Body of pancreas (tissue), 4 donors: Measurements from ENCODE around the gene CCSER2.

Experiments
- CTCF ChIP-seq, 7 experiments: fragments of 450-650 bp in 4 of 7; fragments of 200-600 bp in 3 of 7; sonication (generic) in 3 of 7; IDR thresholded peaks; one replicate each; pipeline ENCODE4 v1.5.1; 2016 to 2019; ENCODE audit warnings: antibody characterized with exemption in 7 of 7
- POLR2A ChIP-seq, 3 donors: fragments of 450-650 bp; IDR thresholded peaks; one replicate each; pipeline ENCODE4 v1.6.1; 2016; ENCODE audit warnings: antibody characterized with exemption in 3 of 3, mild to moderate bottlenecking in 2 of 3

GRCh38 chr10:84288151-84288550 lies 40.2 kb upstream of the CCSER2 start:
- TF ChIP-seq CTCF (IDR thresholded peaks at IDR 0.05) (no peak), POLR2A (IDR thresholded peaks at IDR 0.05) (no peak)
